ENCODE measurements around the gene PRH1. TPM values are rescaled to one million over a fixed set of nuclear protein-coding genes. Genes with fewer than 3 reads are reported as not detected.

PRH1 gene
- total and polyA plus RNA-seq, 2 of the 13 experiments (the other 11 are each of a cell fraction or from before 2014, with no cell fraction given) = 5.3 to 18.8 TPM

DNA sequence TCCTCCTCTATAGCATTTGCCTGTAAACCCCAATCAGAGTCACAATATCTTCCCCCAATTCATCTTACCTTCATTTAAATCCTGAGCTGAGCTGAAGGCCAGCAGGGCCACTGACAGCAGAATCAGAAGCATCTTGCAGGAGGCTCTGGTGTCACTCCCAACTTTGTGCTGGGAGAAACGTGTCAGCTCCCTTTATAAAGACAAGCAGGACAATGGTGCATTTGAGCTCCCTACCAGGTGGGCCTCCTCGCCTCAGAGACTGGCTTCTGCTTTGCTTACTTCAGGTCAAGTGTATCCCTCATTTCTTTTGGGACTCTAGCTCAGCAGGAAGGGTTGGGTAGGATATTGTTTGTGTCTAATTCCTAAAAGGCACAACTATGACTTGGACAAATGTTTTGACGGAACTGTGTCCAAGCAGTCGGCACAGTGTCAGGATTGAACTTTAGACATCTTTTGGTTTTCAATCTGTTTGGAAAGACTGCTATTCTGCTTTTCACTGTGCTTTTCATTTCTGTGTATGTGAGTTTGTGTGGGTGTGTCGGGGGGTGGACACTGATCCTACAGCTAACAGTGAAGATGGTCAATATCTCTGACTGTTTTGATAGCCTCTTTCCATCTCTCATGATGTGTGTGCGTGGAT lies at the start of gene PRH1 (continued):
- TF ChIP-seq, protein P1, sequence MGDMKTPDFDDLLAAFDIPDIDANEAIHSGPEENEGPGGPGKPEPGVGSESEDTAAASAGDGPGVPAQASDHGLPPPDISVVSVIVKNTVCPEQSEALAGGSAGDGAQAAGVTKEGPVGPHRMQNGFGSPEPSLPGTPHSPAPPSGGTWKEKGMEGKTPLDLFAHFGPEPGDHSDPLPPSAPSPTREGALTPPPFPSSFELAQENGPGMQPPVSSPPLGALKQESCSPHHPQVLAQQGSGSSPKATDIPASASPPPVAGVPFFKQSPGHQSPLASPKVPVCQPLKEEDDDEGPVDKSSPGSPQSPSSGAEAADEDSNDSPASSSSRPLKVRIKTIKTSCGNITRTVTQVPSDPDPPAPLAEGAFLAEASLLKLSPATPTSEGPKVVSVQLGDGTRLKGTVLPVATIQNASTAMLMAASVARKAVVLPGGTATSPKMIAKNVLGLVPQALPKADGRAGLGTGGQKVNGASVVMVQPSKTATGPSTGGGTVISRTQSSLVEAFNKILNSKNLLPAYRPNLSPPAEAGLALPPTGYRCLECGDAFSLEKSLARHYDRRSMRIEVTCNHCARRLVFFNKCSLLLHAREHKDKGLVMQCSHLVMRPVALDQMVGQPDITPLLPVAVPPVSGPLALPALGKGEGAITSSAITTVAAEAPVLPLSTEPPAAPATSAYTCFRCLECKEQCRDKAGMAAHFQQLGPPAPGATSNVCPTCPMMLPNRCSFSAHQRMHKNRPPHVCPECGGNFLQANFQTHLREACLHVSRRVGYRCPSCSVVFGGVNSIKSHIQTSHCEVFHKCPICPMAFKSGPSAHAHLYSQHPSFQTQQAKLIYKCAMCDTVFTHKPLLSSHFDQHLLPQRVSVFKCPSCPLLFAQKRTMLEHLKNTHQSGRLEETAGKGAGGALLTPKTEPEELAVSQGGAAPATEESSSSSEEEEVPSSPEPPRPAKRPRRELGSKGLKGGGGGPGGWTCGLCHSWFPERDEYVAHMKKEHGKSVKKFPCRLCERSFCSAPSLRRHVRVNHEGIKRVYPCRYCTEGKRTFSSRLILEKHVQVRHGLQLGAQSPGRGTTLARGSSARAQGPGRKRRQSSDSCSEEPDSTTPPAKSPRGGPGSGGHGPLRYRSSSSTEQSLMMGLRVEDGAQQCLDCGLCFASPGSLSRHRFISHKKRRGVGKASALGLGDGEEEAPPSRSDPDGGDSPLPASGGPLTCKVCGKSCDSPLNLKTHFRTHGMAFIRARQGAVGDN (CRISPR knock-in tag; IDR thresholded peaks at IDR 0.05) = no peak
- TF ChIP-seq NFKBIZ (CRISPR knock-in tag; IDR thresholded peaks at IDR 0.05) (no peak), TCF7L2 (IDR thresholded peaks at IDR 0.05; ENCODE audit: low read depth, low read length) (no peak), ZMYM3 (CRISPR knock-in tag; IDR thresholded peaks at IDR 0.05) (no peak), ZNF34 (CRISPR knock-in tag; IDR thresholded peaks at IDR 0.05; ENCODE audit: borderline replicate concordance) (no peak), BCL6 (CRISPR knock-in tag; IDR thresholded peaks at IDR 0.05) (peak; percentile 86), ASH2L (IDR thresholded peaks at IDR 0.05; ENCODE audit: insufficient read length, low read depth, low read length) (peak; percentile 27), ELF3 (CRISPR knock-in tag; IDR thresholded peaks at IDR 0.05) (0 out of 2 replicates have a peak, but pooled peaks have one; percentile 24), ZNF839 (CRISPR knock-in tag; IDR thresholded peaks at IDR 0.05; ENCODE audit: borderline replicate concordance) (no peak)
- TF ChIP-seq, protein P2, sequence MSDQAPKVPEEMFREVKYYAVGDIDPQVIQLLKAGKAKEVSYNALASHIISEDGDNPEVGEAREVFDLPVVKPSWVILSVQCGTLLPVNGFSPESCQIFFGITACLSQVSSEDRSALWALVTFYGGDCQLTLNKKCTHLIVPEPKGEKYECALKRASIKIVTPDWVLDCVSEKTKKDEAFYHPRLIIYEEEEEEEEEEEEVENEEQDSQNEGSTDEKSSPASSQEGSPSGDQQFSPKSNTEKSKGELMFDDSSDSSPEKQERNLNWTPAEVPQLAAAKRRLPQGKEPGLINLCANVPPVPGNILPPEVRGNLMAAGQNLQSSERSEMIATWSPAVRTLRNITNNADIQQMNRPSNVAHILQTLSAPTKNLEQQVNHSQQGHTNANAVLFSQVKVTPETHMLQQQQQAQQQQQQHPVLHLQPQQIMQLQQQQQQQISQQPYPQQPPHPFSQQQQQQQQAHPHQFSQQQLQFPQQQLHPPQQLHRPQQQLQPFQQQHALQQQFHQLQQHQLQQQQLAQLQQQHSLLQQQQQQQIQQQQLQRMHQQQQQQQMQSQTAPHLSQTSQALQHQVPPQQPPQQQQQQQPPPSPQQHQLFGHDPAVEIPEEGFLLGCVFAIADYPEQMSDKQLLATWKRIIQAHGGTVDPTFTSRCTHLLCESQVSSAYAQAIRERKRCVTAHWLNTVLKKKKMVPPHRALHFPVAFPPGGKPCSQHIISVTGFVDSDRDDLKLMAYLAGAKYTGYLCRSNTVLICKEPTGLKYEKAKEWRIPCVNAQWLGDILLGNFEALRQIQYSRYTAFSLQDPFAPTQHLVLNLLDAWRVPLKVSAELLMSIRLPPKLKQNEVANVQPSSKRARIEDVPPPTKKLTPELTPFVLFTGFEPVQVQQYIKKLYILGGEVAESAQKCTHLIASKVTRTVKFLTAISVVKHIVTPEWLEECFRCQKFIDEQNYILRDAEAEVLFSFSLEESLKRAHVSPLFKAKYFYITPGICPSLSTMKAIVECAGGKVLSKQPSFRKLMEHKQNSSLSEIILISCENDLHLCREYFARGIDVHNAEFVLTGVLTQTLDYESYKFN (CRISPR knock-in tag; conservative IDR thresholded peaks at IDR 0.05) = peak; percentile 49; the same call in 1 of the 2 replicates
- TF ChIP-seq, protein P3, sequence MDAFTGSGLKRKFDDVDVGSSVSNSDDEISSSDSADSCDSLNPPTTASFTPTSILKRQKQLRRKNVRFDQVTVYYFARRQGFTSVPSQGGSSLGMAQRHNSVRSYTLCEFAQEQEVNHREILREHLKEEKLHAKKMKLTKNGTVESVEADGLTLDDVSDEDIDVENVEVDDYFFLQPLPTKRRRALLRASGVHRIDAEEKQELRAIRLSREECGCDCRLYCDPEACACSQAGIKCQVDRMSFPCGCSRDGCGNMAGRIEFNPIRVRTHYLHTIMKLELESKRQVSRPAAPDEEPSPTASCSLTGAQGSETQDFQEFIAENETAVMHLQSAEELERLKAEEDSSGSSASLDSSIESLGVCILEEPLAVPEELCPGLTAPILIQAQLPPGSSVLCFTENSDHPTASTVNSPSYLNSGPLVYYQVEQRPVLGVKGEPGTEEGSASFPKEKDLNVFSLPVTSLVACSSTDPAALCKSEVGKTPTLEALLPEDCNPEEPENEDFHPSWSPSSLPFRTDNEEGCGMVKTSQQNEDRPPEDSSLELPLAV (CRISPR knock-in tag; conservative IDR thresholded peaks at IDR 0.05; ENCODE audit: low read depth) = no peak
- TF ChIP-seq, protein P4, sequence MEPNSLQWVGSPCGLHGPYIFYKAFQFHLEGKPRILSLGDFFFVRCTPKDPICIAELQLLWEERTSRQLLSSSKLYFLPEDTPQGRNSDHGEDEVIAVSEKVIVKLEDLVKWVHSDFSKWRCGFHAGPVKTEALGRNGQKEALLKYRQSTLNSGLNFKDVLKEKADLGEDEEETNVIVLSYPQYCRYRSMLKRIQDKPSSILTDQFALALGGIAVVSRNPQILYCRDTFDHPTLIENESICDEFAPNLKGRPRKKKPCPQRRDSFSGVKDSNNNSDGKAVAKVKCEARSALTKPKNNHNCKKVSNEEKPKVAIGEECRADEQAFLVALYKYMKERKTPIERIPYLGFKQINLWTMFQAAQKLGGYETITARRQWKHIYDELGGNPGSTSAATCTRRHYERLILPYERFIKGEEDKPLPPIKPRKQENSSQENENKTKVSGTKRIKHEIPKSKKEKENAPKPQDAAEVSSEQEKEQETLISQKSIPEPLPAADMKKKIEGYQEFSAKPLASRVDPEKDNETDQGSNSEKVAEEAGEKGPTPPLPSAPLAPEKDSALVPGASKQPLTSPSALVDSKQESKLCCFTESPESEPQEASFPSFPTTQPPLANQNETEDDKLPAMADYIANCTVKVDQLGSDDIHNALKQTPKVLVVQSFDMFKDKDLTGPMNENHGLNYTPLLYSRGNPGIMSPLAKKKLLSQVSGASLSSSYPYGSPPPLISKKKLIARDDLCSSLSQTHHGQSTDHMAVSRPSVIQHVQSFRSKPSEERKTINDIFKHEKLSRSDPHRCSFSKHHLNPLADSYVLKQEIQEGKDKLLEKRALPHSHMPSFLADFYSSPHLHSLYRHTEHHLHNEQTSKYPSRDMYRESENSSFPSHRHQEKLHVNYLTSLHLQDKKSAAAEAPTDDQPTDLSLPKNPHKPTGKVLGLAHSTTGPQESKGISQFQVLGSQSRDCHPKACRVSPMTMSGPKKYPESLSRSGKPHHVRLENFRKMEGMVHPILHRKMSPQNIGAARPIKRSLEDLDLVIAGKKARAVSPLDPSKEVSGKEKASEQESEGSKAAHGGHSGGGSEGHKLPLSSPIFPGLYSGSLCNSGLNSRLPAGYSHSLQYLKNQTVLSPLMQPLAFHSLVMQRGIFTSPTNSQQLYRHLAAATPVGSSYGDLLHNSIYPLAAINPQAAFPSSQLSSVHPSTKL (CRISPR knock-in tag; IDR thresholded peaks at IDR 0.05) = peak; percentile 41; the same call in 1 of the 2 replicates
